ENCODE data around the gene TRIP4.
"Not testable (repeated sequence)": the region's sequence is repeated elsewhere in the genome, so short reads cannot be mapped to it uniquely, and the experiment has no call there.

Gene TRIP4

GRCh38 chr15:64381000-64381751, 6.5 kb upstream of the TRIP4 start, which contains the start of gene PCLAF:
Gene PCLAF (minus strand): TSS chr15:64381441. CDS start chr15:64381371, 70 bp downstream.
- DNase-seq = peak; percentile 80

- no peak for DNase-seq
Observed at GRCh38 chr15:64383760-64384159, 3.9 kb upstream of the TRIP4 start.

GRCh38 chr15:64386291-64386690, 1.3 kb upstream of the TRIP4 start:
- DNase-seq = no peak

GRCh38 chr15:64389036-64389435, 1.4 kb downstream of the TRIP4 start:
- no peak for DNase-seq

GRCh38 chr15:64392471-64392870, 4.8 kb downstream of the TRIP4 start:
- not testable (repeated sequence) for DNase-seq

GRCh38 chr15:64396789-64397188, 9.2 kb downstream of the TRIP4 start:
- DNase-seq = no peak

- DNase-seq = no peak
Observed at GRCh38 chr15:64398575-64398974, 10.9 kb downstream of the TRIP4 start.

GRCh38 chr15:64400583-64400982, 12.9 kb downstream of the TRIP4 start:
- DNase-seq = no peak

- no peak for DNase-seq
Observed at GRCh38 chr15:64412216-64412615, 24.6 kb downstream of the TRIP4 start.

GRCh38 chr15:64422697-64423096, 35.1 kb downstream of the TRIP4 start:
- DNase-seq = no peak

GRCh38 chr15:64423970-64424369, 36.3 kb downstream of the TRIP4 start:
- DNase-seq = no peak

GRCh38 chr15:64425221-64425620, 37.6 kb downstream of the TRIP4 start:
- DNase-seq = no peak

GRCh38 chr15:64426845-64427465, 39.3 kb downstream of the TRIP4 start:
- DNase-seq = peak; percentile 4

- DNase-seq = no peak
Observed at GRCh38 chr15:64429448-64429847, 41.8 kb downstream of the TRIP4 start.

- DNase-seq = peak; percentile 49
Observed at GRCh38 chr15:64430000-64430735, 42.5 kb downstream of the TRIP4 start.

GRCh38 chr15:64437982-64438381, 50.3 kb downstream of the TRIP4 start:
- no peak for DNase-seq

GRCh38 chr15:64438653-64439447, 51.2 kb downstream of the TRIP4 start:
- DNase-seq = no peak

GRCh38 chr15:64441852-64442251, 54.2 kb downstream of the TRIP4 start:
- DNase-seq = no peak

- DNase-seq = no peak
Observed at GRCh38 chr15:64443016-64443415, 55.4 kb downstream of the TRIP4 start.

GRCh38 chr15:64443747-64444621, 56.3 kb downstream of the TRIP4 start:
- DNase-seq = no peak

- DNase-seq = no peak
Observed at GRCh38 chr15:64444836-64445235, 57.2 kb downstream of the TRIP4 start.
